ENCODE results near the gene TXLNB.
"Not testable (repeated sequence)": the region's sequence is repeated elsewhere in the genome, so short reads cannot be mapped to it uniquely, and the experiment has no call there.

The TXLNB gene

DNA sequence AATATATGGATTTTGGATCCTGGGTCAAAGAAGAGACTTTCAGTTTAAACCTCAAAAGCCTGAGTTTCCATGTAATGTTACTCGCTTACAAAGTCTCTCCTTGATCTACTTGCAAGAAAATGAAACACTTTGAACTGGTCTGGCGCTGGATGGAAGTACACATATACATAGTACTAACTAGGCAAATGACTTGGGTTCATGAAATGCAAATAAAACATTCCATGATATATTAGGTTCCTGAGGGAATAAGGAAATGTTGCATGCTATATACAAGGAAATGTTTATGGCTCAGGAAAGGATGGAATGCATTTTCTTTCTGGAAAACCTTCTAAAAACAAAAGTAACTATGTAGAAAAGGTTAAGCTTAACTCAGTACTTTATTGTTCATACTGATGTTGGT, 11.4 kb upstream of the TXLNB start:
- TF ChIP-seq, protein P1, sequence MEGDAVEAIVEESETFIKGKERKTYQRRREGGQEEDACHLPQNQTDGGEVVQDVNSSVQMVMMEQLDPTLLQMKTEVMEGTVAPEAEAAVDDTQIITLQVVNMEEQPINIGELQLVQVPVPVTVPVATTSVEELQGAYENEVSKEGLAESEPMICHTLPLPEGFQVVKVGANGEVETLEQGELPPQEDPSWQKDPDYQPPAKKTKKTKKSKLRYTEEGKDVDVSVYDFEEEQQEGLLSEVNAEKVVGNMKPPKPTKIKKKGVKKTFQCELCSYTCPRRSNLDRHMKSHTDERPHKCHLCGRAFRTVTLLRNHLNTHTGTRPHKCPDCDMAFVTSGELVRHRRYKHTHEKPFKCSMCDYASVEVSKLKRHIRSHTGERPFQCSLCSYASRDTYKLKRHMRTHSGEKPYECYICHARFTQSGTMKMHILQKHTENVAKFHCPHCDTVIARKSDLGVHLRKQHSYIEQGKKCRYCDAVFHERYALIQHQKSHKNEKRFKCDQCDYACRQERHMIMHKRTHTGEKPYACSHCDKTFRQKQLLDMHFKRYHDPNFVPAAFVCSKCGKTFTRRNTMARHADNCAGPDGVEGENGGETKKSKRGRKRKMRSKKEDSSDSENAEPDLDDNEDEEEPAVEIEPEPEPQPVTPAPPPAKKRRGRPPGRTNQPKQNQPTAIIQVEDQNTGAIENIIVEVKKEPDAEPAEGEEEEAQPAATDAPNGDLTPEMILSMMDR (IDR thresholded peaks at IDR 0.05; ENCODE audit: insufficient read depth, low read depth, low read length, missing control alignments), result no peak
- DNase-seq (ENCODE audit: low read depth), result no peak

DNA sequence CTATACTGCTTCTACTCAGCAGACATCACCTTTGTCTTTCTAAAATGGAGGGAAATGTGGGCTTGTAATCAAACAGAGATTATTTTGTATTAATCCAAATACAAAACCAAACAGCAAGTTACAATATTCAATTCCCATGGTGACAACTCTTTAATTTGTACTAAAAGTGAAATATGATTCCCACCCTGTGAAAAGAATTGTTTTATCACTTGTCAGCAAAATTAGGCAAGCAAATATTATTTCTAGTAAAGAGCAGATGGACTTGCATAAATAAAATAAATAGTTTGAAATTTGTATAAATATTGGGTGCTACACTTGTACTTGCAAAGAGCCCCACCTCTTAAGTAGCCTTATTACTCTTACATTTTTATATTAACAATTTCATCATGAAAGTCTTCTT, 6.1 kb upstream of the TXLNB start:
- TF ChIP-seq, protein P1 (IDR thresholded peaks at IDR 0.05; ENCODE audit: insufficient read depth, low read depth, low read length, missing control alignments), result no peak
- H3K4me3 ChIP-seq (ENCODE audit: low read length), result no peak overlapping the region
- no peak for DNase-seq (ENCODE audit: low read depth)

More for the DNA sequence above, 11.4 kb upstream of the TXLNB start:
- no peak overlapping the region for H3K4me3 ChIP-seq (ENCODE audit: low read length)

DNA sequence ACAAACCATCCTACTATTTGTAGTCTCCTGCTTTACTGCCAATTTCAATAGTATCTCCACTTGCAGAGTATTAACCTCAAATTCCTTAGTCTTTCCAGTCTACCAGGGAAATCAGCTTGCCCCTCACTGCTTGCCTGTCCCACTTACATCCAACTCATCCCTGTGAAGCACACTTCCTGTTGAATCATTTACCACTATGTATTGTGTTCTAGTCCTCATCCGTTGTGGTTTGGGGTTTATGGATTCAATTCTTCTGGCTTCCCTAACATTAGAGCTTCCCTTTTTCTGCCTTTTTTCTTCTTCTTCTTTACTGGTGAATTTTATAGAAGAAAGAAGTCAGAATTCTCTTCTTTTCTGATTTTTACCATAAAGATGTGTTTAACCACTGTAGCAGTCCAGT, 5.1 kb upstream of the TXLNB start:
- no peak overlapping the region for H3K4me3 ChIP-seq (ENCODE audit: low read length)
- peak; percentile 47 for DNase-seq (ENCODE audit: low read depth)
- TF ChIP-seq, protein P1 (IDR thresholded peaks at IDR 0.05; ENCODE audit: insufficient read depth, low read depth, low read length, missing control alignments), result no peak

DNA sequence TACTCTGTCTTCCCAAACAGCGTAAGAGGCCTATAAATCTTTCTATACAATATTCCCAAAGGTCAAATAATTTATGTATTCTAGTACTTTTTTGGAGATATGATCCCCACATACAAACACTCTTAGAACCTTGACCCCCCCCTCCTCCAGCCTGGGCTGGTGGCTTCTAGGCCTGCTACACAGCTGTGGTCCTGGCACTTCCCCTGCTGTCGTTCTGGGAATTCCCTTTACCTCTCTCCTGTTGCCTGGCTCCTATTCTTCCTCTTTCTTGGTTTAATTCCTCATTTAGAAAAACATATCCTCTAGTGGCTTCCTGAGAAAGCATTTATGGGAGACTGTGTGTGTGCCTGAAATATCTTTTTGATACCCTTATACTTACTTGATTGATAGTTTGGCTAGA, 4.1 kb upstream of the TXLNB start:
- no peak for DNase-seq (ENCODE audit: low read depth)
- TF ChIP-seq, protein P1 (IDR thresholded peaks at IDR 0.05; ENCODE audit: insufficient read depth, low read depth, low read length, missing control alignments), result no peak
- no peak overlapping the region for H3K4me3 ChIP-seq (ENCODE audit: low read length)

DNA sequence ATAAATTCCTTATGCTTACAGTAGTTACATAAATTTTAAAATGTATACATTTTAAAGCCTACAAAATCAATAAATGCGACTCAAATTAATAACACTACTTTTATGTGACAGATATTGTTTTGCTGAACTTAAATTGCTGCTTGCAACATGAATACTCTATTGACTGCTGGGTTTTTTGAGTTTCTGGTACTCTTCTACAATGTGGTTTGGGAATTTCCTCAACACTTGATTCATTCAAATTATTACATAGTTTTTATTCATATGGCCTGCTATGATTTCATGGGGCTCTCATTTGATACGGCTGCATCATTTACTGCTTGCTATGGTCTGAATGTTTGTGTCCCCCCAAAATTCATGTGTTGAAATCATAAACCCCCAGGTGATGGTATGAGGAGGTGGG, 2.3 kb upstream of the TXLNB start:
- DNase-seq (ENCODE audit: low read depth), result no peak
- TF ChIP-seq, protein P1 (IDR thresholded peaks at IDR 0.05; ENCODE audit: insufficient read depth, low read depth, low read length, missing control alignments), result no peak
- H3K4me3 ChIP-seq (ENCODE audit: low read length), result no peak overlapping the region

DNA sequence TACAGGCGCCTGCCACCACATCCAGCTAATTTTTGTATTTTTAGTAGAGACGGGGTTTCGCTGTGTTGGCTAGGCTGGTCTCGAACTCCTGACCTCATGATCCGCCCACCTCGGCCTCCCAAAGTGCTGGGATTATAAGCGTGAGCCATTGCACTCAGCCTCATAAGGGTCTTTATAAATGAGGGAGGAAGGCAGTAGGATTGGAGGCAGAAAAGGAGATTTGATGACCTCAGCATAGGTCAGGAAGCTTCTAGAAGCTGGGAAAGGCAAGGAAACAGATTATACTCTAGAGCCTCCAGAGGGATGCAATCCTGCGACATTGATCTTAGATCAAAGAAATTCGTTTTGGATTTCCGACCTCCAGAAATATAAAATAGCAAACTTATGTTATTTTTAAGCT, 1.4 kb upstream of the TXLNB start:
- H3K4me3 ChIP-seq (ENCODE audit: low read length); DNase-seq (ENCODE audit: low read depth): not testable (repeated sequence)

DNA sequence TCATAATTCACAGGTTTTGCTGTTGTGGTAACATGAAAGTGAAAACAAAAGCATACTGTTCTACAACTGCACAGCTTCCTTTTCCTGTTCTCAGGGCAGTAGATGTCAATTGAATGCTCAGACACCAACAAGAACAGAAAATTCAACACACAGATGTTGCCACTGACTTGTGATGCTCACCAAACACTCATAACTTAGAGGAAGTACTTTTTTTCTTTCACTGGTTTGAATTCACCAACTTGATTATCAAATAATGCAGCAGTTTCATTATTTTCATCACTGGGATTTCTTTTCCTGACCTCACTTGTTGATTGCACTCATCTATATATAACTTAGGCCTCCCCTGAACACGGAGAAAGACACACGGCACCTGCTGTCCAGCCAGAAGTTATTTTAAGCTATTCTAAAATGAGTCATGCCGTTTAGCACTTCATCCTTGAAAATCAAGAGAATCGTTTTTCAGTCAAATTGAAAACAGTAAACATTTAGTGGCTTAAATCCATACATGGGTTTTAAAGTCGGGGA, 949 bp downstream of the TXLNB start:
- TF ChIP-seq, protein P1 (IDR thresholded peaks at IDR 0.05; ENCODE audit: insufficient read depth, low read depth, low read length, missing control alignments), result no peak
- no peak for DNase-seq (ENCODE audit: low read depth)
- H3K4me3 ChIP-seq (ENCODE audit: low read length), result no peak overlapping the region

Measured in epithelial cell of esophagus (primary cell).